ENCODE data around the gene THRB.

THRB gene

GRCh38 chr3:24494618-24495325 is at the start of gene THRB:
THRB (minus strand) TSS chr3:24494850.
- DNase-seq (ENCODE audit: low read depth, low spot score): no peak
- Histone ChIP-seq H3K36me3 (ENCODE audit: insufficient read depth, low read length) (no peaks in the 10 kb centered on the region), H3K4me3 (peak within 1 kb of the TSS; percentile 12; the same call in 1 of the 2 replicates), H3K27ac (no peak within 1 kb of the TSS), H3K9me3 (ENCODE audit: low read depth, low read length) (no peaks in the 10 kb centered on the region), H3K9ac (ENCODE audit: insufficient read length) (no peak within 1 kb of the TSS)
- TF ChIP-seq FOXP2 (optimal IDR thresholded peaks at IDR 0.05; ENCODE audit: control extremely low read depth, extremely low read length, insufficient read depth): no peak
- no peak for TF ChIP-seq EZH2 (IDR thresholded peaks at IDR 0.05)
- no peak for TF ChIP-seq POLR2AphosphoS5 (IDR thresholded peaks at IDR 0.05; ENCODE audit: borderline replicate concordance, low read depth, low read length)

GRCh38 chr3:24541935-24542334 is 47.3 kb upstream of the THRB start:
- Histone ChIP-seq H3K27ac (no peak overlapping the region), H3K4me3 (no peak overlapping the region), H3K36me3 (ENCODE audit: insufficient read depth, low read length) (no peaks in the 10 kb centered on the region), H3K9ac (ENCODE audit: insufficient read length) (no peak overlapping the region), H3K9me3 (ENCODE audit: low read depth, low read length) (no peaks in the 10 kb centered on the region)
- no peak for DNase-seq (ENCODE audit: low read depth, low spot score)
- TF ChIP-seq POLR2AphosphoS5 (IDR thresholded peaks at IDR 0.05; ENCODE audit: borderline replicate concordance, low read depth, low read length) (no peak), FOXP2 (optimal IDR thresholded peaks at IDR 0.05; ENCODE audit: control extremely low read depth, extremely low read length, insufficient read depth) (no peak), EZH2 (IDR thresholded peaks at IDR 0.05) (no peak)

GRCh38 chr3:24540821-24541220 is 46.2 kb upstream of the THRB start:
- Histone ChIP-seq H3K9me3 (ENCODE audit: low read depth, low read length) (no peaks in the 10 kb centered on the region), H3K27ac (no peak overlapping the region), H3K9ac (ENCODE audit: insufficient read length) (no peak overlapping the region), H3K36me3 (ENCODE audit: insufficient read depth, low read length) (no peaks in the 10 kb centered on the region), H3K4me3 (no peak overlapping the region)
- no peak for DNase-seq (ENCODE audit: low read depth, low spot score)
- TF ChIP-seq POLR2AphosphoS5 (IDR thresholded peaks at IDR 0.05; ENCODE audit: borderline replicate concordance, low read depth, low read length) (no peak), FOXP2 (optimal IDR thresholded peaks at IDR 0.05; ENCODE audit: control extremely low read depth, extremely low read length, insufficient read depth) (no peak), EZH2 (IDR thresholded peaks at IDR 0.05) (no peak)

- no peaks in the 10 kb centered on the region for H3K36me3 ChIP-seq (ENCODE audit: insufficient read depth, low read length)
- H3K9ac ChIP-seq (ENCODE audit: insufficient read length): no peak overlapping the region
- no peak overlapping the region for H3K27ac ChIP-seq
- no peak for DNase-seq (ENCODE audit: low read depth, low spot score)
- H3K9me3 ChIP-seq (ENCODE audit: low read depth, low read length): no peaks in the 10 kb centered on the region
- no peak overlapping the region for H3K4me3 ChIP-seq
- no peak for TF ChIP-seq FOXP2 (optimal IDR thresholded peaks at IDR 0.05; ENCODE audit: control extremely low read depth, extremely low read length, insufficient read depth)
- TF ChIP-seq EZH2 (IDR thresholded peaks at IDR 0.05): no peak
- no peak for TF ChIP-seq POLR2AphosphoS5 (IDR thresholded peaks at IDR 0.05; ENCODE audit: borderline replicate concordance, low read depth, low read length)
Observed at GRCh38 chr3:24539699-24540098, 45.0 kb upstream of the THRB start.

GRCh38 chr3:24538891-24539290 is 44.2 kb upstream of the THRB start:
- TF ChIP-seq EZH2 (IDR thresholded peaks at IDR 0.05): no peak
- no peak for DNase-seq (ENCODE audit: low read depth, low spot score)

GRCh38 chr3:24533561-24534193 is 39.0 kb upstream of the THRB start:
- DNase-seq (ENCODE audit: low read depth, low spot score): no peak
- Histone ChIP-seq H3K4me3 (no peak overlapping the region), H3K9ac (ENCODE audit: insufficient read length) (no peak overlapping the region), H3K27ac (no peak overlapping the region), H3K9me3 (ENCODE audit: low read depth, low read length) (no peaks in the 10 kb centered on the region), H3K36me3 (ENCODE audit: insufficient read depth, low read length) (no peaks in the 10 kb centered on the region)
- TF ChIP-seq FOXP2 (optimal IDR thresholded peaks at IDR 0.05; ENCODE audit: control extremely low read depth, extremely low read length, insufficient read depth) (no peak), EZH2 (IDR thresholded peaks at IDR 0.05) (no peak), POLR2AphosphoS5 (IDR thresholded peaks at IDR 0.05; ENCODE audit: borderline replicate concordance, low read depth, low read length) (no peak)

More at GRCh38 chr3:24538891-24539290, 44.2 kb upstream of the THRB start:
- Histone ChIP-seq H3K36me3 (ENCODE audit: insufficient read depth, low read length) (no peaks in the 10 kb centered on the region), H3K27ac (no peak overlapping the region), H3K9me3 (ENCODE audit: low read depth, low read length) (no peaks in the 10 kb centered on the region), H3K4me3 (no peak overlapping the region), H3K9ac (ENCODE audit: insufficient read length) (no peak overlapping the region)

- no peak for DNase-seq (ENCODE audit: low read depth, low spot score)
- no peak overlapping the region for H3K9ac ChIP-seq (ENCODE audit: insufficient read length)
- no peak overlapping the region for H3K27ac ChIP-seq
- H3K9me3 ChIP-seq (ENCODE audit: low read depth, low read length): no peaks in the 10 kb centered on the region
- no peak overlapping the region for H3K4me3 ChIP-seq
- TF ChIP-seq POLR2AphosphoS5 (IDR thresholded peaks at IDR 0.05; ENCODE audit: borderline replicate concordance, low read depth, low read length) (no peak), EZH2 (IDR thresholded peaks at IDR 0.05) (no peak), FOXP2 (optimal IDR thresholded peaks at IDR 0.05; ENCODE audit: control extremely low read depth, extremely low read length, insufficient read depth) (no peak)
- no peaks in the 10 kb centered on the region for H3K36me3 ChIP-seq (ENCODE audit: insufficient read depth, low read length)
Observed at GRCh38 chr3:24530471-24530870, 35.8 kb upstream of the THRB start.

- TF ChIP-seq POLR2AphosphoS5 (IDR thresholded peaks at IDR 0.05; ENCODE audit: borderline replicate concordance, low read depth, low read length) (no peak), EZH2 (IDR thresholded peaks at IDR 0.05) (no peak), FOXP2 (optimal IDR thresholded peaks at IDR 0.05; ENCODE audit: control extremely low read depth, extremely low read length, insufficient read depth) (no peak)
- Histone ChIP-seq H3K4me3 (no peak overlapping the region), H3K36me3 (ENCODE audit: insufficient read depth, low read length) (no peaks in the 10 kb centered on the region), H3K27ac (no peak overlapping the region), H3K9ac (ENCODE audit: insufficient read length) (no peak overlapping the region), H3K9me3 (ENCODE audit: low read depth, low read length) (no peaks in the 10 kb centered on the region)
- DNase-seq (ENCODE audit: low read depth, low spot score): no peak
Observed at GRCh38 chr3:24529210-24529609, 34.6 kb upstream of the THRB start.
